Measurements from ENCODE around the gene CEP83.

CEP83 gene

GRCh38 chr12:94299846-94300245, 159.8 kb downstream of the CEP83 start:
- no peak for DNase-seq

GRCh38 chr12:94297876-94298505, 161.7 kb downstream of the CEP83 start:
- DNase-seq, result no peak

- DNase-seq, result no peak
These were observed 162.5 kb downstream of the CEP83 start for GRCh38 chr12:94297096-94297699.

GRCh38 chr12:94290353-94290752, 169.3 kb downstream of the CEP83 start:
- DNase-seq, result no peak

DNA sequence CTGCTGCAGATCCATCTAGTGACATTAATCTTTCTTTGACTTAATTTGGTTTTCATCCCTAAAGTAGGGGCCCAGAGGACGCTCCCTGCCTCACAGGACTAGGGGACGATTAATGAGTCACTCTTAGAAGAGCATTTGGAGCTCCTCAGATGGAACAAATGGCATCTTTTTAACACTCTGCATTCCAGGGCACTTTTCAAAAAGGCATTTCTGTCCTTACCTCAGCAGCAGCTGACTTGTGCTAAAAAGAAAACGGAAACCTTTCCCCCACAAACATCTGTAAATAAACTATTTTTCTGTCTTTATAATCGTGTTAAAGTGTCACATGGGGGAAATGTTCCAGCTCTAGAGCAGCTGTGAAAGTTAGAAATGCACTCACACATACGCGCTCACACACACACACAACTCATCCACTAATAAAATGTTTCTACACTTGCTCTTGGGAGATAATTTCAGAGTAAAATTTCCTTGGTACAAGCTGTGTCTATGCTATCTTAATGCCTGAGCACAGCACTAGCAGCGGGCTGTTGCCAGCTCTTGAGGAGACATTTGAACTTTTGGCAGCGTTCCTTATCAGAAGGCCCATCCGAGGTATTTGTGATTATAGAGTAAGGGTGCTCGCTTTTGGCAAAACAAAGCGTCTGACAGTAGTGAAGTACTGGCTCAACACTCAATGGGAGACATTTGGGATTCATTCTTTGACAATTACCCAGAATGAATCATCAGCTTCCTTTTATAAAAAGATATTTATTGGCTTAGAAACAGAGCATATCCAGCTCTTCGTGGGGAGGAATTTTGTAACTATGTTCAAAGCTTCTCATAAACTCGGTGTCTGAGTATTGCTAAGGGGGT, 170.0 kb downstream of the CEP83 start:
- DNase-seq, result no peak

DNA sequence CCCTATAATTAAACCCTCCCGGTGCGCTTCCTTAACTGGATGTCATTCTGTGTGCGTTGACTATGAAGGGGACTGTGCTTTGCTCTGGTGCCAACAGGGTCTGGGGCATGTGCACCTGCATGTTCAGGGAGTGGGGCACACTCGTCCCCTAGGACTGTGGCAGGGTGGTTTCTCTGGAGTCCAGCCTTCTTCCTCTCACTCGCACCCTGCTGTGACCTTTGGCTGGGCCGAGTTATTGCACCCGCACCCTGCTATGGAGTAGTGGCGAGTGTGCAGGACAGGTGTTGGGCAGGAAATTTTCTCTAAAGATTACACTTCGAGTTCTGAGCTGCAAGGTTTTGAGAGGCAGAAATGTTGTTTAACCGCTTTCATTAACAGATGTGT, 172.4 kb downstream of the CEP83 start:
- DNase-seq, result no peak

GRCh38 chr12:94286583-94287244, 173.0 kb downstream of the CEP83 start:
- no peak for DNase-seq

DNA sequence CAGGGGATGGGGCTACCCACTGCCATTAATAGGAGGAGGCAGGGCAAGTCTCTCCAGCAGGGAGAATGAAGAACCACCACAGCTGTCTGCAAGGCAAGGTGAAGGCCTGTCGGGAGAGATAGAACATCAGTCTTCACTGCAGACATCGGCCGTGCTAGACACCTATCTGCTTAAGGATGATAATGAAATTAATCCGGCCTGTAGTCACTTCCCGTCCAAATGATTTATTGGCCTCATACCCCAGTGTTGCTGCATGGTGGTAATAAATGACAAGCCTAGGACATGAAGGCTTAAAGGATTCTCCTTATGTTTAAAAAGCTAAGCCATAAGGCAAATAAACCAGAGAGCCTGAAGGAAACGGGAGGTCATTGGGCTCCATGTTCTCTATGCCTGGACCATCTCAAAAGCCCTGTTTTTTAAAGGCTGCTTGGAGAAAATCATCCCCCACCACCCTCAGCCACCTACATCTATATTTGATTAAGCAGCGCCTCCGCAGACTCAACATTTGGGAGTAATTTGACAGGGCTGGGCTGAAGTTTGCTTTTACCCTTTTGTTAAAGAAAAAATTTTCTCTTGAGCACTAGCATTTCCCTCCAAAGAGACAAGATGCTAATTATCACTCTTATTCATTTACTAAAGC, 173.6 kb downstream of the CEP83 start:
- DNase-seq, result no peak

DNA sequence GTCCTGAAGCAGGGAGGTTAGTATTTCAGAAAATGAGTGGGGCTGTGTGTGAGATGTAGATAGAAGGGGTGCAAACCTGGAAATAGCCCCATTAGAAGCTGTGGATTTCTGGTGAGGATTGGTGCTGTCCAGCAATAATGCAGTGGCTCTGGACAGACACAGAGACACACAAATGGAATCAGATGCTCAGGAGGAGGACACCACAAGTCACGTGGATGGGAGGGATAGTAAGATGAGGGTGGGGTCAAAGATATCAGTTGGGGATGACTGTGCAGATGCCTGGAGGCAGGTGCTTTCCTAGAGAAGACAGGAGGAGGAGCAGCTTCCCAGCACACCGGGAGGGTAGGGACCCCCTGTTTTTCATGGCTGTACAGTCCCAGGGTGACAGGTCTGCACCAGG, 174.8 kb downstream of the CEP83 start:
- no peak for DNase-seq

DNA sequence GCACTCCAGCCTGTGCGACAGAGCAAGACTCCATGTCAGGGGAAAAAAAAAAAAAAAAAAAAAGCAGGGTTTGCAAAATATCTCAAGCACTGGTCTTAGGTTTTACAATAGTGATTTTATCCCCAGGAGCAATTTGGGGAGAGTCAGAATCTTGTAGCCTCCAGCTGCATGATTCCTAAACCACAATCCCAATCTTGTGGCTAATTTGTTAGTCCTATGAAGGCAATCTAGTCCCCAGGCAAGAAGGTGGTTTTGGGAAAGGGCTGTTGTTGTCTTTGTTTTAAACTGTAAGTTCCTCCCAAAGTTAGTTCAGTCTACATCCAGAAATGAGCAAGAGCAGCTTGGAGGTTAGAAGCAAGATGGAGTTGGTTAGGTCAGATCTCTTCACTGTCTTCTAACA, 175.6 kb downstream of the CEP83 start:
- DNase-seq, result no peak

DNA sequence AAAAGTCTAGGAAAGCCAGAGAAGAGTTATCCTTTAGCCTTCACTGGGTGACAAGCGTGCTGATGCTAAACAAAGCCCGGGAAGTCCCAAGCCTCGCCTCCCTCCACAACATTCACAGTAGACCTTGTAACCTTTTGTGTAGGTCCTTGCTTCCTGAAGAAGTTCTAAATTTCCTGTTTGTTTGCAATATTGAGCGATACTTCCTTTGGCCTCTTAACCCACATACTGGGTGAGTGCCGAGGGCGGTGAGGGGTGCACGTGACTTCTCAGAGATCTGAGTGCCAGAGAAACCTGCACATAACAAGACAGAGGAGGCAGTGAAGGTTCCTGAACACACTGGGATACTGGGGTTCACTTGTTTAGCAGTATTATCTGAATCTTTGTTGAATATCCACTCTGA, 177.0 kb downstream of the CEP83 start:
- DNase-seq, result peak in 1 of 2 donors; percentile 48

DNA sequence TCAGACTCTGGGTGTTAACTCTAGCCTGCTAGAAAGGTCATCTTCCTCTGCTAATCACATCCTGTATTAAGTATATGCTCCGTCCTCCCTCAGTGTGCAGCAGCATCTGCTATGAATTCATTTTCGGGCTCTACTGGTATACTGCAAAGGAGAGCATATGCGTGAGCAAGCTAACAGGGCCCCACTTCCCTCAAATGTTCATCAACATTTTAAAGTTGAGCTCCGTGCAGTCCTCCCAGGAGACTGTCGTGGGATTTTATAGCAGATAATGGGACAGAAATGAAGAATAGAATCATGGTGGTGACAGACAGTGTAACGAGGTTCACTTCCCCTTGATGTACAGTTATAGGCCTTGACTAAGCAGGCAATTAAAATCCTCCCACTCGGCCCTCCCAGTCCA, 179.6 kb downstream of the CEP83 start:
- DNase-seq, result no peak

- DNase-seq, result no peak
These were observed 182.2 kb downstream of the CEP83 start for GRCh38 chr12:94277426-94278000.

DNA sequence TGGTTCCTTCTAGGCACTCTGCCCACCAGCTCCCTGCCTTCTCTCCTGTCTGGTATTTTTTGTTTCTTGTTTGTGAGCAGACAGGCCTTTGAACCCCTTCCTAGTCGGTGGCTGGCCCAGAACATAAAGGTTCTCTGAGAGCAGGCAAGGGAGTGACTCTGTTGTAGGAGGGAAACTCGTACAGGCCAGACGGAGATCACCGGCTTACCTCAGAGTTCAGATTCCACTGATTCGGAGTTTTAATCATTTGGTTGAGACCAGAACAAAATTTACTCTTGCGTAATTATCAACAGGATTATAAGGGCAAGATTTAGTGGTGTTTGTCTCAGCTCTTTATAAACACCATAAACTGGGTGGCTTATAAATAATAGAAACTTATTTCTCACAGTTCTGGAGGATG, 182.9 kb downstream of the CEP83 start:
- DNase-seq, result no peak

DNA sequence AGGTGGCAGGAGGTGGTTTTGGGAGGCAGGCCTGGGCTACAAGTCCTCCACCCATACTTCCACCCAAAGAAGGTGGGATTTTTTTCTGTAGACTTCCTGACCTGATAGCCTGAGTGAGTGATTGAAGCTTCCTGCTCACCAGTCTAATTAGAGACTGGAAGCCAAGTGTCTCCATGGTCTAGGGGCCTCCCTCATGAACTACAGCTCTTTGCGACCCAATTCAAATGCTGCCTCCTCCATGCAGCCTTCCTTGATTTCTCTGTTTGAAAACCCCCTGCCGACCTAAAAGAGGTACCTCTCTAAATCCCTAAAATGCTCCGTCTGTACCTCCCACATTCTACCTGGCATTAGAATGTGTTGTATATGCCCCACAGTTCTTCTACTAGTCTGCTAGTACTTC, 186.4 kb downstream of the CEP83 start:
- no peak for DNase-seq

DNA sequence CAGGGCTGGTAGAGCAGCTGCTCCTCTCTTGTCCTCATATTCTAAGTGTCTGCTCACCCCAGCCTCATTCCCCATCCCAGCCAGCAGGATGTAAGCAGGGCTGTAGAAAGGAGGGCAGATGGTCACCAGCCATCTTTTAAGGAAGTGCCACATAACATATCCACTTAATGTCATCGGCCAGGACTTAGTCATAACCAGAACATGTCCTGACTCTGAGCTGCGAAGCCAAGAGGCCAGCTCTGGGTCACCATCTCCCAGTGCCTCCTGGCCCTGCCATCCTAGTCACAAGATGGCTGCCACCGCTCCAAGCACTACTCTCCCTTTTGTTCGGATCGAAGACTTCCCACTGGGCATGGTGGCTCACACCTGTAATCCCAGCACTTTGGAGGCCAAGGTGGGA, 187.4 kb downstream of the CEP83 start:
- DNase-seq, result no peak

DNA sequence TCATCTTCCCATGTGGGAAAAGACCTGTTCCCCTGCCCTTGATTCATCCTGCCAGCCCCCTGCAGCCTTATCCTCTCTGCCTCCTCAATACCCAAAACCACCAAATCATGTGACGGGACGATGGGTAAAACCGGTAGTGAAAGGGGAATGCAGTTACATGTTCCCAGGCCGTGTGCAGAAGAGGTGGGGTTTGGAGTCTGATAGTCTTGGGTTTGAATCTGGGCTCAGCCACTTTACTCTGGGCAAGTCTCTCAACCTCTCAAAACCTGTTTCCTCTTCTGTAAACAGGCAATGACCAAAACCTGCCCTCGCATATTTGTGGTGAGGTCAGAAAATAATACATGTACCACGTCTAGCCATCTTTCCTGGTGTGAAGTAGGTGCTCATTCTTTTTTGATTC, 188.3 kb downstream of the CEP83 start:
- DNase-seq, result no peak

GRCh38 chr12:94269316-94269999, 190.2 kb downstream of the CEP83 start:
- no peak for DNase-seq

GRCh38 chr12:94267921-94268471, 191.7 kb downstream of the CEP83 start:
- DNase-seq, result no peak

DNA sequence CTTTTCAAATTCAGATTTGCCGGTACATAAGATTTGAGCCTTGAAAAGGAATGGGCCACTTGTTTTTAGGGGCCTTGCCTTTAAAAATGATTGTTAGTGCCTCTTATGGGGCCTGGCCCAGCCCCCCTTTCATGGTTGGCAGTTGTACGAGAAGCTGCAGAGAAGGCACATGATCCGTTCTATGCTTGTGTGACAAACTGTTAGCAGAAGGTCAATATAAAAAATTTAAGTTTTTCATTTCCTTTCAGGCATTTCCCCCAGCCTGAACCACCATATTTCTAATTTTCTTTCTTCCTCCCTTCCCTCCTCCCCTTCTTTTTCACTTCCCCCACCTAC, 192.2 kb downstream of the CEP83 start:
- no peak for DNase-seq

DNA sequence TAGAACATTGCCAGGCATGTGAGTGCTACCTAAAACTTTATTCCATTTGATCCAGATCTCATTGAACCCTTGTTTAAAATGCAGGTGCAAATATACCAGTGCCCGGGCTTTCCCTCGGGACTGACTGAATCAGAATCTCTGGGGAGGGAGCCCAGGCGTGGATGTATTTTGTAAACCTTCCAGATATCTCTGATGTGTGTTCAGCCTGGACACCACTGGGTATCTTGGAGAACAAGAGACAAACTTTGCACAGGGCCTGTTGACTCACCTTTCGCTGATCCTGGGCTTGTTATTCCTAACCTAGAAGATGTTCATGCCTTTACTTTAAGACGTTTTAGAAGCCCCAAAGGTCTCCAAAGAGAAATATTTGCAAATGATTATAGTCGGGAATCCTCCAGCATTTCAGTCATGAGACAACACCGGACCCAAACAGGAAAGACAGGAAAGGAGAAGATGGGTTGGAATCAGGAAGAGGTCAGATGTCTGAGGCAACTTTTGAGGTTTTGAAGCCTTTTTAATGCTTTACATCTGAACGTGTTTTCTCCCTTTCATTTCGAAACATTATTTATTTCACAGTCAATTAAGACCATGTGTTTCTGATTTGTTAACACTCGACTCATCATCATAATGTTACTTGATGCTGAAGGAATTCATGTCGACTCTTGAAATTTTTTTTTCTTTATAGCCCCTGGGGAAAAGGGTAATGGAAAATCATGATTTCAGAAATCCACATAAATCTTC, 192.7 kb downstream of the CEP83 start:
- peak; percentile 42 to 72 for DNase-seq
